HG03139 (cell line): ENCODE results near the gene CCT7.
A peak's percentile ranks its signal among the peaks of the same experiment; 100 is the strongest.

Experiments used
- ATAC-seq: cut with Tn5 transposase; IDR thresholded peaks from one replicate; pipeline ENCODE4 v1.9.1; 2021; ENCODE audit not compliant: unreplicated experiment

CCT7 gene

GRCh38 chr2:73292316-73292905 is 58.3 kb downstream of the CCT7 start:
- no peak for ATAC-seq

DNA sequence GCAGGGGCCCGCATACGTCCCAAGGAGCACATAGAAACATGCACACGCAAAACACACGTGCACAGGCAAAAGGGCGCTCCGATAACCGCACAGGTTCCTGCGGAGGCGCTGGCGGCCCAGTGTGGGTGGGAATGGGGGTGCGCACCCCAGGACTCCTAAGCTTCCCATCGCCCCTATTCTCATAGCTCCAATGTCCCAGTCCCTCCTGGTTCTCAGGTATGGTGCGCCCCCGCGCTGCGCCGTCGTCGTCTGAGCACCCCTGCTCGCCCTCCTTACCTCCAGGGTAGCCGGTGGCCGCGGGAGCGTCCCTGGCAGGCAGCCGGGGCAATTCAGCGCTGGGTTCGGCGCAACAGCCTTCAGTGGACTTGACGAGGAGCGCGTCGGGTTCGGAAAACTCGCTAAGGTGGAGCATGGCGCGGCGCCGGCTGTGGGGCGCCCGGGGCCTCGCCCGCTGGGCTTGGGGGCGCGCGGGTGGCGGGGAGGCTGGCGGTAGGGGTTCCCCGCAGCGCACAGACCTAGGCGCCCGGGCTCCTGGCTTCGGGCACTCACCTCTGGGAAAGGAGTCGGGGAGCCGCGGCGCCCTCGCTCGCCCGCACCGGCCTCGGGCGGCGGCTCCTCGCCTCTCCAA is 58.9 kb downstream of the CCT7 start:
- no peak for ATAC-seq

GRCh38 chr2:73293534-73294171 is 59.5 kb downstream of the CCT7 start, which contains the start of gene EGR4:
EGR4 (minus strand) TSS chr2:73293548; CDS start chr2:73293317, 231 bp downstream.
- ATAC-seq: peak; percentile 83

GRCh38 chr2:73294239-73294638 is 60.1 kb downstream of the CCT7 start:
- ATAC-seq: no peak

- ATAC-seq: no peak
Observed at GRCh38 chr2:73295751-73296400, 61.8 kb downstream of the CCT7 start.

- ATAC-seq: no peak
Observed at GRCh38 chr2:73297151-73297559, 63.0 kb downstream of the CCT7 start.

DNA sequence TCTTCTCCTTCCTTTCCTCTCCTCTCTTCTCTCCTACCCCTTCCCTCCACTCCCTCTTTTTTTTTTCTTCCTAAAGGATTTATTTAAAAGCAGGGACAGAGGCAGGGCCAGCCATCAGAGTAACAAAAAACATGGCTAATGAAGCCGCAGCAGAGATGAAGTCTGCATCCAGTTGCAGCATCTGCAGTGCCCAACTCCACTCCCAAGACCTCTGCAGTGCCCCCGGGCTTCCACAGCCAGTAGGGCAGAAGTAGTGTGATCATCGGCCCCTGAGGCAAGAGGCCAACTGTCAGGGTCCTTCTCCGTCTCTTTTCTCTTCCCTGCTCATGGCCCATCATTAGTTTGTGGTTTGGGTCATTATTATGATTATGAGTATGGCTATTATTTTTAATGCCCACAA is 63.5 kb downstream of the CCT7 start:
- ATAC-seq: no peak

DNA sequence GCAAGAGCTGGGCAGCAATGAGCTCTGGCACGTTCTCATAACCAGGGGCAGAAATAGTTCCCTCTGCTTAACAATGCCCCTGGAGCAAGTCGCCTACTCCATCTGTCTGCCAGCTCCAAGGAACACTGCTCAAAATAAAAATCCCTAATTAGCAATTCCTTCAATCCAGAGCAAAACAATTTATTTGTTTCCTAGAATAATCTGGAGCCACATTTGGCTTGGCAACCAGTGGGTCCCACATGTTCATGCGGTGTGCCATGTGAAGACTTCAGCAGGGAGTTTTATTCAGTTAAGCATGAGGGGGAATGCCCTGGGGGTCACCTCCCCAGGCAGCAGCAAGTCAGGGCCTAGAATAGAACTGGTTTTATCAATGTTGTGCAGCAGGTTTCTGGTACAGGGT is 66.8 kb downstream of the CCT7 start:
- ATAC-seq: no peak

DNA sequence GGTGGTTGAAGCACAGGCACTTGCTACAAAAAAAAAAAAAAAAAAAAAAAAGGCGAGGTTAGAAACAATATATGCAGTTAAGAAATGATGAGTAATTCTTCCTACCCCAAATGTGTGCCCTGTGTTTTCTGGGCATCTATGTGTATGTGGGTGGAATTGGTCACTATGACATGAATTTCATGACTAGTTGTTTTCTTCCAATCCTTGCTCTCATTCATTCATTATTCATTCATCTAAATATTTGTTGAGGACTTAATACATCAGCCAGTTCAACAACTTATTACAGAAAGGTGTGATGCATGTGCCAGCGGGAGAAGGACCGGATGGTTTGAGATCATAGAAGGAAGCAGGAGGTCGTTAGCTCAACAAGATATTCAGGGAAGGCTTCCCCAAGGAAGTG is 67.5 kb downstream of the CCT7 start:
- no peak for ATAC-seq
